HepG2 (cell line): Measurements from ENCODE around the gene VPS13D. TPM values are rescaled to one million over a fixed set of nuclear protein-coding genes. Genes with fewer than 3 reads are reported as not detected.

Experiments
- BCL6 ChIP-seq: IDR thresholded peaks from 2 replicates; pipeline ENCODE4 v1.6.1; 2016; ENCODE audit warnings: missing genetic modification reagents, missing compliant biosample characterization
- GATAD2A ChIP-seq: IDR thresholded peaks from 2 replicates; pipeline ENCODE4 v1.6.1; 2016
- HDAC1 ChIP-seq: sonication (generic); formaldehyde crosslinking; IDR thresholded peaks from 2 replicates; pipeline ENCODE4 v1.5.1; 2020; ENCODE audit warnings: mild to moderate bottlenecking, missing genetic modification reagents
- HNF1B ChIP-seq: sonication (generic); formaldehyde crosslinking; IDR thresholded peaks from 2 replicates; pipeline ENCODE4 v1.5.1; 2020; ENCODE audit warnings: mild to moderate bottlenecking, moderate library complexity, missing genetic modification reagents
- HNRNPLL ChIP-seq: fragments of 200-400 bp; formaldehyde crosslinking; IDR thresholded peaks from 2 replicates; pipeline ENCODE4 v1.6.1; 2017; ENCODE audit warnings: mild to moderate bottlenecking, low read depth, low read length; ENCODE audit not compliant: poor library complexity, severe bottlenecking
- MXD3 ChIP-seq: IDR thresholded peaks from 2 replicates; pipeline ENCODE4 v1.6.1; 2016; ENCODE audit warnings: mild to moderate bottlenecking, missing biosample characterization, missing genetic modification reagents
- MXD4 ChIP-seq: IDR thresholded peaks from 2 replicates; pipeline ENCODE4 v1.6.1; 2016; ENCODE audit warnings: mild to moderate bottlenecking, missing biosample characterization, missing genetic modification reagents
- XRCC5 ChIP-seq: fragments of 200-400 bp; formaldehyde crosslinking; optimal IDR thresholded peaks from 2 replicates; pipeline ENCODE3; 2017; ENCODE audit warnings: mild to moderate bottlenecking, low read length
- ZBTB7A ChIP-seq: sonication (generic); formaldehyde crosslinking; IDR thresholded peaks from 2 replicates; pipeline ENCODE4 v1.8.0; 2022; ENCODE audit warnings: mild to moderate bottlenecking, missing genetic modification reagents
- ZNF331 ChIP-seq: sonication (generic); formaldehyde crosslinking; IDR thresholded peaks from 2 replicates; pipeline ENCODE4 v1.4.0; 2020; ENCODE audit warnings: missing genetic modification reagents
- ZNF362 ChIP-seq: sonication (generic); formaldehyde crosslinking; IDR thresholded peaks from 2 replicates; pipeline ENCODE4 v1.4.0; 2020; ENCODE audit warnings: missing genetic modification reagents, mild to moderate bottlenecking, borderline replicate concordance
- ZNF687 ChIP-seq: sonication (generic); formaldehyde crosslinking; IDR thresholded peaks from 2 replicates; pipeline ENCODE4 v1.5.1; 2020; ENCODE audit warnings: mild to moderate bottlenecking, missing genetic modification reagents, moderate library complexity
- ZNF768 ChIP-seq: sonication (generic); formaldehyde crosslinking; IDR thresholded peaks from 2 replicates; pipeline ENCODE4 v1.4.0; 2020; ENCODE audit warnings: missing genetic modification reagents
- polyA plus RNA-seq, 8 experiments: library from polyadenylated mRNA; depleted of rRNA in 3 of 8; stranded (reverse) in 7 of 8; unstranded in 1 of 8; fragments of >200 nt; fragmentation: Illumina TruSeq in 4 of 8; extraction: Trizol in 4 of 8; gene quantifications; 2 replicates each; pipeline versions ENCODE4 v1.2.1 to v1.2.3, GENCODE V29; 2011 to 2016; ENCODE audit warnings: low read depth in 4 of 8, missing spikeins in 1 of 8, mixed read lengths in 1 of 8; ENCODE audit not compliant: insufficient read depth in 1 of 8
- total RNA-seq, 5 experiments: library from RNA; depleted of rRNA; stranded (reverse); fragments of >200 nt; fragmentation: Illumina TruSeq; extraction: Trizol; gene quantifications; 2 replicates each; pipeline ENCODE4 v1.2.3, GENCODE V29; 2016; ENCODE audit warnings: low read depth in 1 of 5
- TF ChIP-seq, protein P1 (sequence below): sonication (generic); formaldehyde crosslinking; IDR thresholded peaks from 2 replicates; pipeline ENCODE4 v1.4.0; 2020; ENCODE audit warnings: missing genetic modification reagents
- TF ChIP-seq, protein P2 (sequence below): sonication (generic); formaldehyde crosslinking; IDR thresholded peaks from 2 replicates; pipeline ENCODE4 v1.4.0; 2020; ENCODE audit warnings: missing genetic modification reagents

Gene VPS13D
- total and polyA plus RNA-seq, 2 of the 13 experiments (the other 11 are each of a cell fraction or from before 2014, with no cell fraction given) = 8.6 to 13.9 TPM

- 0 out of 2 replicates have a peak, but pooled peaks have one; percentile 16 for TF ChIP-seq ZNF687 (CRISPR knock-in tag)
- 0 out of 2 replicates have a peak, but pooled peaks have one; percentile 13 for TF ChIP-seq HDAC1 (CRISPR knock-in tag)
- 0 out of 2 replicates have a peak, but pooled peaks have one; percentile 16 for TF ChIP-seq GATAD2A
- TF ChIP-seq, protein P1, sequence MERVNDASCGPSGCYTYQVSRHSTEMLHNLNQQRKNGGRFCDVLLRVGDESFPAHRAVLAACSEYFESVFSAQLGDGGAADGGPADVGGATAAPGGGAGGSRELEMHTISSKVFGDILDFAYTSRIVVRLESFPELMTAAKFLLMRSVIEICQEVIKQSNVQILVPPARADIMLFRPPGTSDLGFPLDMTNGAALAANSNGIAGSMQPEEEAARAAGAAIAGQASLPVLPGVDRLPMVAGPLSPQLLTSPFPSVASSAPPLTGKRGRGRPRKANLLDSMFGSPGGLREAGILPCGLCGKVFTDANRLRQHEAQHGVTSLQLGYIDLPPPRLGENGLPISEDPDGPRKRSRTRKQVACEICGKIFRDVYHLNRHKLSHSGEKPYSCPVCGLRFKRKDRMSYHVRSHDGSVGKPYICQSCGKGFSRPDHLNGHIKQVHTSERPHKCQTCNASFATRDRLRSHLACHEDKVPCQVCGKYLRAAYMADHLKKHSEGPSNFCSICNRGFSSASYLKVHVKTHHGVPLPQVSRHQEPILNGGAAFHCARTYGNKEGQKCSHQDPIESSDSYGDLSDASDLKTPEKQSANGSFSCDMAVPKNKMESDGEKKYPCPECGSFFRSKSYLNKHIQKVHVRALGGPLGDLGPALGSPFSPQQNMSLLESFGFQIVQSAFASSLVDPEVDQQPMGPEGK (CRISPR knock-in tag) = peak; percentile 34; the same call in 1 of the 2 replicates
- no peak for TF ChIP-seq XRCC5
- TF ChIP-seq, protein P2, sequence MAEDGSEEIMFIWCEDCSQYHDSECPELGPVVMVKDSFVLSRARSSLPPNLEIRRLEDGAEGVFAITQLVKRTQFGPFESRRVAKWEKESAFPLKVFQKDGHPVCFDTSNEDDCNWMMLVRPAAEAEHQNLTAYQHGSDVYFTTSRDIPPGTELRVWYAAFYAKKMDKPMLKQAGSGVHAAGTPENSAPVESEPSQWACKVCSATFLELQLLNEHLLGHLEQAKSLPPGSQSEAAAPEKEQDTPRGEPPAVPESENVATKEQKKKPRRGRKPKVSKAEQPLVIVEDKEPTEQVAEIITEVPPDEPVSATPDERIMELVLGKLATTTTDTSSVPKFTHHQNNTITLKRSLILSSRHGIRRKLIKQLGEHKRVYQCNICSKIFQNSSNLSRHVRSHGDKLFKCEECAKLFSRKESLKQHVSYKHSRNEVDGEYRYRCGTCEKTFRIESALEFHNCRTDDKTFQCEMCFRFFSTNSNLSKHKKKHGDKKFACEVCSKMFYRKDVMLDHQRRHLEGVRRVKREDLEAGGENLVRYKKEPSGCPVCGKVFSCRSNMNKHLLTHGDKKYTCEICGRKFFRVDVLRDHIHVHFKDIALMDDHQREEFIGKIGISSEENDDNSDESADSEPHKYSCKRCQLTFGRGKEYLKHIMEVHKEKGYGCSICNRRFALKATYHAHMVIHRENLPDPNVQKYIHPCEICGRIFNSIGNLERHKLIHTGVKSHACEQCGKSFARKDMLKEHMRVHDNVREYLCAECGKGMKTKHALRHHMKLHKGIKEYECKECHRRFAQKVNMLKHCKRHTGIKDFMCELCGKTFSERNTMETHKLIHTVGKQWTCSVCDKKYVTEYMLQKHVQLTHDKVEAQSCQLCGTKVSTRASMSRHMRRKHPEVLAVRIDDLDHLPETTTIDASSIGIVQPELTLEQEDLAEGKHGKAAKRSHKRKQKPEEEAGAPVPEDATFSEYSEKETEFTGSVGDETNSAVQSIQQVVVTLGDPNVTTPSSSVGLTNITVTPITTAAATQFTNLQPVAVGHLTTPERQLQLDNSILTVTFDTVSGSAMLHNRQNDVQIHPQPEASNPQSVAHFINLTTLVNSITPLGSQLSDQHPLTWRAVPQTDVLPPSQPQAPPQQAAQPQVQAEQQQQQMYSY (CRISPR knock-in tag) = peak; percentile 87
- peak; percentile 36 for TF ChIP-seq HNRNPLL
- no peak for TF ChIP-seq MXD3 (CRISPR knock-in tag)
- peak; percentile 9; the same call in 1 of the 2 replicates for TF ChIP-seq ZNF768 (CRISPR knock-in tag)
- peak; percentile 9; the same call in 1 of the 2 replicates for TF ChIP-seq BCL6 (CRISPR knock-in tag)
- no peak for TF ChIP-seq ZNF362 (CRISPR knock-in tag)
- no peak for TF ChIP-seq ZBTB7A (CRISPR knock-in tag)
- no peak for TF ChIP-seq MXD4 (CRISPR knock-in tag)
- no peak for TF ChIP-seq HNF1B (CRISPR knock-in tag)
- TF ChIP-seq ZNF331 (CRISPR knock-in tag) = no peak
Observed at GRCh38 chr1:12230549-12231275, 882 bp downstream of the VPS13D start (continued).
